Left lung (tissue), 10 donors: ENCODE results near the gene R3HDM4. TPM values are rescaled to one million over a fixed set of nuclear protein-coding genes. Genes with fewer than 3 reads are reported as not detected.
"Not testable (repeated sequence)": the region's sequence is repeated elsewhere in the genome, so short reads cannot be mapped to it uniquely, and the experiment has no call there.

Source experiments
- ATAC-seq: fragments of 200-7000 bp; cut with Tn5 transposase; one replicate; pipeline ENCODE4 v1.9.1; 2020; ENCODE audit warnings: moderate library complexity
- DNase-seq, 4 donors: peaks; one replicate each; pipeline ENCODE4 v3.0.0-alpha.2; 2013 to 2020
- H3K27ac ChIP-seq, 2 donors: fragments of 200-600 bp; sonication (generic) in 1 of 2; one replicate each; pipeline versions ENCODE4 v1.5.0 to v1.8.0; 2020 to 2021
- H3K27me3 ChIP-seq, 2 donors: fragments of 200-600 bp; sonication (generic) in 1 of 2; one replicate each; pipeline versions ENCODE4 v1.5.0 to v1.8.0; 2020 to 2021
- H3K36me3 ChIP-seq, 2 donors: fragments of 200-600 bp; sonication (generic) in 1 of 2; one replicate each; pipeline versions ENCODE4 v1.5.0 to v1.8.0; 2020 to 2021
- H3K4me1 ChIP-seq, 2 donors: fragments of 200-600 bp; one replicate each; pipeline ENCODE4 v1.8.0; 2021
- H3K4me3 ChIP-seq, 2 donors: fragments of 200-600 bp; sonication (generic) in 1 of 2; one replicate each; pipeline versions ENCODE4 v1.5.0 to v1.8.0; 2020 to 2021; ENCODE audit warnings: mild to moderate bottlenecking in 1 of 2
- H3K9me3 ChIP-seq, 2 donors: fragments of 200-600 bp; sonication (generic) in 1 of 2; one replicate each; pipeline versions ENCODE4 v1.5.0 to v1.8.0; 2020 to 2021
- intact Hi-C, 2 donors: fragments of 100-400 bp; cut with DNase I; formaldehyde crosslinking; loops; one replicate each; pipeline versions ENCODE4 v1.11.2 to v1.14.2; 2022
- polyA plus RNA-seq, 6 donors: library from polyadenylated mRNA; unstranded; fragments of 120-200 nt; gene quantifications; one replicate each; pipeline ENCODE4 v1.2.1, GENCODE V29; 2013; ENCODE audit not compliant: insufficient read length in 6 of 6
- total RNA-seq, 2 donors: library from RNA; stranded (reverse); fragmentation: NEBNext Ultra II Directional; extraction: Animal tissue kit (Norgen Biotek cat#: 25700); gene quantifications; one replicate each; pipeline ENCODE4 v1.2.1, GENCODE V29; 2021
- TF ChIP-seq, protein P1 (sequence below), 2 donors: fragments of 200-600 bp; sonication (generic) in 1 of 2; IDR thresholded peaks; one replicate each; pipeline versions ENCODE4 v1.5.0 to v1.8.0; 2021; ENCODE audit warnings: antibody characterized with exemption in 2 of 2
- donor health status: DM: no; HTN: yes; CAD: no.
- donor health status: DM: no; HTN: no; CAD: no.

The R3HDM4 gene
- total and polyA plus RNA-seq, 8 donors = 28.8 to 66.3 (median 39.0) TPM

- Histone ChIP-seq H3K4me3 (peak overlapping the region; percentile 72 to 76), H3K36me3 (peaks cover 0 to 47% of the 10 kb centered on the region in 2 donors), H3K27ac (peak overlapping the region; percentile 90 to 95), H3K27me3 (no peaks in the 10 kb centered on the region), H3K9me3 (no peaks in the 10 kb centered on the region), H3K4me1 (peaks cover 0 to 14% of the 10 kb centered on the region in 2 donors)
- intact Hi-C loops = no loop called here
- ATAC-seq (no peak), DNase-seq (no peak)
- TF ChIP-seq, protein P1, sequence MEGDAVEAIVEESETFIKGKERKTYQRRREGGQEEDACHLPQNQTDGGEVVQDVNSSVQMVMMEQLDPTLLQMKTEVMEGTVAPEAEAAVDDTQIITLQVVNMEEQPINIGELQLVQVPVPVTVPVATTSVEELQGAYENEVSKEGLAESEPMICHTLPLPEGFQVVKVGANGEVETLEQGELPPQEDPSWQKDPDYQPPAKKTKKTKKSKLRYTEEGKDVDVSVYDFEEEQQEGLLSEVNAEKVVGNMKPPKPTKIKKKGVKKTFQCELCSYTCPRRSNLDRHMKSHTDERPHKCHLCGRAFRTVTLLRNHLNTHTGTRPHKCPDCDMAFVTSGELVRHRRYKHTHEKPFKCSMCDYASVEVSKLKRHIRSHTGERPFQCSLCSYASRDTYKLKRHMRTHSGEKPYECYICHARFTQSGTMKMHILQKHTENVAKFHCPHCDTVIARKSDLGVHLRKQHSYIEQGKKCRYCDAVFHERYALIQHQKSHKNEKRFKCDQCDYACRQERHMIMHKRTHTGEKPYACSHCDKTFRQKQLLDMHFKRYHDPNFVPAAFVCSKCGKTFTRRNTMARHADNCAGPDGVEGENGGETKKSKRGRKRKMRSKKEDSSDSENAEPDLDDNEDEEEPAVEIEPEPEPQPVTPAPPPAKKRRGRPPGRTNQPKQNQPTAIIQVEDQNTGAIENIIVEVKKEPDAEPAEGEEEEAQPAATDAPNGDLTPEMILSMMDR (IDR thresholded peaks at IDR 0.05) = no peak
Observed at GRCh38 chr19:892243-892893, 20.7 kb downstream of the R3HDM4 start.

DNA sequence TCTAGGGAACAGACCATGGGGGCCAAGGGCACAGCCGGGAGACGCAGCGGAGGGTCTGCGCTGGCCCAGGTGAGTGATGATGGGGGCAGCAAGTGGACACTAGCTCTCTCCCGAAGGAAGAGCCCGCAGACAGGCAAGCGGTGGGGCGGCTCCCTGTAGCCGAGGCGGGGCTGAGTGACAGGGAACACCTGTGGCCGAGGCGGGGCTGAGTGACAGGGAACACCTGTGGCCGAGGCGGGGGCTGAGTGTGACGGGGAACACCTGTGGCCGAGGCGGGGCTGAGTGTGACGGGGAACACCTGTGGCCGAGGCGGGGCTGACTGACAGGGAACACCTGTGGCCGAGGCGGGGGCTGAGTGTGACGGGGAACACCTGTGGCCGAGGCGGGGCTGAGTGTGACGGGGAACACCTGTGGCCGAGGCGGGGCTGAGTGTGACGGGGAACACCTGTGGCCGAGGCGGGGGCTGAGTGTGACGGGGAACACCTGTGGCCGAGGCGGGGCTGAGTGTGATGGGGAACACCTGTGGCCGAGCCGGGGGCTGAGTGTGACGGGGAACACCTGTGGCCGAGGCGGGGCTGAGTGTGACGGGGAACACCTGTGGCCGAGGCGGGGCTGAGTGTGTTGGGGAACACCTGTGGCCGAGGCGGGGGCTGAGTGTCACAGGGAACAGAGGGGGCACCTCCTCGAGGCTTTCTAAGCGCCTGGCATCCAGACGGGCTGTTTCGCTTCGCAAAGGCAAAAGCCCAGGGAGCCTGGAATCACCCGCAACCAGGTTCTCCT lies 21.4 kb downstream of the R3HDM4 start:
- H3K27me3 ChIP-seq, intact Hi-C loops, H3K9me3 ChIP-seq, ATAC-seq: not testable (repeated sequence)
- Histone ChIP-seq H3K4me3 (peak overlapping the region; percentile 72 to 76), H3K4me1 (peaks cover 0 to 14% of the 10 kb centered on the region in 2 donors), H3K36me3 (peaks cover 0 to 47% of the 10 kb centered on the region in 2 donors), H3K27ac (peak overlapping the region in 1 of 2 donors; percentile 95)
- DNase-seq = peak in 1 of 4 donors; percentile 84

DNA sequence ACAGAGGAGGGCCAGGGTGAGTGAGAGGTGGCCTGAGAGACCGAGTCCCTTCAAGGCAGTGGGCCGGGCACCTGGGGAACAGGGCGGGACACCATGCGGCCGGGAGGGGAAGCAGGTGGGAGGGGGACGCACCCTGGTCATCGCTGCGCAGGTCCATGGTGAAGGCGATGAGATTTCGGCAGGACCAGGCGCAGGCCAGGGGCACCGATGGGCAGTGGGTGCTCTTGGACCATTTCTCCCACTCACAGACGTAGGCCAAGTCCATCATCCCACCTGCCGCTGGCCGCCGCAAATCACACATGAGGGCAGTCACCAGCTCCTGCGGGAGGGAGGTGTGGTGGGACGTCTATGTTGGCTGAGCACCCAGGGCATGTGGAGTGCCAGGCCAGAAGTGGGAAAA lies 22.2 kb downstream of the R3HDM4 start:
- no peak overlapping the region for H3K4me3 ChIP-seq
- no peaks in the 10 kb centered on the region for H3K27me3 ChIP-seq
- DNase-seq (no peak), ATAC-seq (no peak)
- TF ChIP-seq, protein P1 (IDR thresholded peaks at IDR 0.05) = no peak
- H3K36me3 ChIP-seq = peaks cover 0 to 50% of the 10 kb centered on the region in 2 donors
- intact Hi-C loops = no loop called here
- H3K27ac ChIP-seq = no peak overlapping the region
- no peaks in the 10 kb centered on the region for H3K9me3 ChIP-seq
- H3K4me1 ChIP-seq = peaks cover 0 to 14% of the 10 kb centered on the region in 2 donors

DNA sequence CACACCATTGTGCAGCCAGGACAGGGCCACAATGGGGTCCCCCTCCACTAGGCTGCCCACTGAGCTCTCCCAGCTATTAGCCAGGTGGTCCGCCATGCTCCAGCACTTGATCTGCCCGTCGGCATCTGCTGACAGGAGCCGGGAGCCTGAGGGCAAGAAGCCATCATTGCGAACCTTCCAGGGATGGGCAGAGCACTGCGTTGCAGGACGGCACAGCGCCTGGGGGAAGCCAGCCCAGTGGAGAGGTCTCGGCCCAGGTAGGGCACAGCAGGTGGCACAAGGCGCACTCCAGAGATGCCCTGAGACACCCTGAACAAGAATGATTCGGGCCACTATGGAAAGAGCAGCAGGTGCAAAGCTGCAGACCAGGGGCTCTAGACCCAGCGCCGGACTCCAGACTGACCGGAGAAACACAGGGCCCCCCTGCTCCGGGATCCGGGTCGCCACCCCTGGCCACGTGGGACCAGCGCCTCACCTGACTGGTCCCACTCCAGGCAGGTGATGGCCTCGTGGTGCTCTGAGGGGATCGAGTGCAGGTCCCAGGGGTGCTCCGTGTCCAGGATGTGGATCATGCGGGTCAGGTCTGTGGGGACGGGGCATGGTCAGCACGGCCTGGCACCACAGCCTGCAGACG lies 23.2 kb downstream of the R3HDM4 start:
- no peak for DNase-seq

GRCh38 chr19:888581-889385 lies 24.2 kb downstream of the R3HDM4 start:
- no peaks in the 10 kb centered on the region for H3K9me3 ChIP-seq
- intact Hi-C loops = no loop called here
- DNase-seq (no peak), ATAC-seq (no peak)
- no peak overlapping the region for H3K4me3 ChIP-seq
- TF ChIP-seq, protein P1 (IDR thresholded peaks at IDR 0.05) = no peak
- peaks cover 0 to 70% of the 10 kb centered on the region in 2 donors for H3K36me3 ChIP-seq
- H3K4me1 ChIP-seq = peaks cover 0 to 10% of the 10 kb centered on the region in 2 donors
- H3K27me3 ChIP-seq = no peaks in the 10 kb centered on the region
- H3K27ac ChIP-seq = no peak overlapping the region

More for the DNA sequence above, 23.2 kb downstream of the R3HDM4 start:
- no peak for ATAC-seq
- Histone ChIP-seq H3K9me3 (no peaks in the 10 kb centered on the region), H3K36me3 (peaks cover 0 to 60% of the 10 kb centered on the region in 2 donors), H3K4me1 (peaks cover 0 to 14% of the 10 kb centered on the region in 2 donors), H3K27ac (no peak overlapping the region), H3K4me3 (no peak overlapping the region), H3K27me3 (no peaks in the 10 kb centered on the region)
- TF ChIP-seq, protein P1 (IDR thresholded peaks at IDR 0.05) = no peak
- intact Hi-C loops = no loop called here
